Measurements from ENCODE around the gene MROH8. TPM values are rescaled to one million over a fixed set of nuclear protein-coding genes. Genes with fewer than 3 reads are reported as not detected.
"Not testable (repeated sequence)": the region's sequence is repeated elsewhere in the genome, so short reads cannot be mapped to it uniquely, and the experiment has no call there.

MROH8 gene
- total RNA-seq, 3 donors from 2014 or later: 1.4 to 3.1 (median 2.6) TPM

- DNase-seq: peak in 2 of 3 donors; percentile 30 to 57
- Histone ChIP-seq H3K4me3 (no peak overlapping the region), H3K36me3 (ENCODE audit: low read depth) (no peaks in the 10 kb centered on the region), H3K4me1 (ENCODE audit: low read depth) (no peaks in the 10 kb centered on the region), H3K9me3 (no peaks in the 10 kb centered on the region)
- intact Hi-C loops (cut with DNase I, micrococcal nuclease): no loop called here
- no peak for TF ChIP-seq CTCF (IDR thresholded peaks at IDR 0.05)
- ATAC-seq: no peak
These were observed 97.5 kb downstream of the MROH8 start for GRCh38 chr20:37081717-37082289.

GRCh38 chr20:37077009-37077408 is 102.3 kb downstream of the MROH8 start:
- intact Hi-C loops (cut with DNase I, micrococcal nuclease): no loop called here

GRCh38 chr20:37075932-37076685 is 103.2 kb downstream of the MROH8 start:
- no peak for ATAC-seq
- Histone ChIP-seq H3K9me3 (no peaks in the 10 kb centered on the region), H3K4me3 (no peak overlapping the region), H3K36me3 (ENCODE audit: low read depth) (no peaks in the 10 kb centered on the region), H3K4me1 (ENCODE audit: low read depth) (no peaks in the 10 kb centered on the region)
- DNase-seq: no peak
- intact Hi-C loops (cut with DNase I, micrococcal nuclease): no loop called here
- TF ChIP-seq CTCF (IDR thresholded peaks at IDR 0.05): no peak

More at GRCh38 chr20:37077009-37077408, 102.3 kb downstream of the MROH8 start:
- ATAC-seq (no peak), DNase-seq (no peak)
- TF ChIP-seq CTCF (IDR thresholded peaks at IDR 0.05): no peak
- no peaks in the 10 kb centered on the region for H3K9me3 ChIP-seq
- H3K36me3 ChIP-seq (ENCODE audit: low read depth): no peaks in the 10 kb centered on the region
- no peak overlapping the region for H3K4me3 ChIP-seq
- no peaks in the 10 kb centered on the region for H3K4me1 ChIP-seq (ENCODE audit: low read depth)

- DNase-seq: no peak
- ATAC-seq: no peak
- H3K4me3 ChIP-seq: no peak overlapping the region
- no peak for TF ChIP-seq CTCF (IDR thresholded peaks at IDR 0.05)
- intact Hi-C loops (cut with DNase I, micrococcal nuclease): no loop called here
- no peaks in the 10 kb centered on the region for H3K36me3 ChIP-seq (ENCODE audit: low read depth)
- H3K9me3 ChIP-seq: no peaks in the 10 kb centered on the region
- no peaks in the 10 kb centered on the region for H3K4me1 ChIP-seq (ENCODE audit: low read depth)
These were observed 106.8 kb downstream of the MROH8 start for GRCh38 chr20:37072293-37073196.

GRCh38 chr20:37071481-37071911 is 107.9 kb downstream of the MROH8 start:
- no peak for TF ChIP-seq CTCF (IDR thresholded peaks at IDR 0.05)
- intact Hi-C loops (cut with DNase I, micrococcal nuclease): no loop called here
- H3K36me3 ChIP-seq (ENCODE audit: low read depth): no peaks in the 10 kb centered on the region
- ATAC-seq (peak; percentile 32), DNase-seq (no peak)
- H3K4me3 ChIP-seq: no peak overlapping the region
- H3K9me3 ChIP-seq: no peaks in the 10 kb centered on the region
- H3K4me1 ChIP-seq (ENCODE audit: low read depth): no peaks in the 10 kb centered on the region

GRCh38 chr20:37069563-37069962 is 109.8 kb downstream of the MROH8 start:
- H3K36me3 ChIP-seq (ENCODE audit: low read depth); DNase-seq; H3K4me1 ChIP-seq (ENCODE audit: low read depth); intact Hi-C loops (cut with DNase I, micrococcal nuclease); H3K9me3 ChIP-seq; ATAC-seq; H3K4me3 ChIP-seq: not testable (repeated sequence)

All from mucosa of descending colon (tissue), 3 donors.